WTC11 (cell line): ENCODE measurements around the gene NEURL3. TPM values are rescaled to one million over a fixed set of nuclear protein-coding genes. Genes with fewer than 3 reads are reported as not detected.
"Not testable (repeated sequence)": the region's sequence is repeated elsewhere in the genome, so short reads cannot be mapped to it uniquely, and the experiment has no call there.

Experiments used
- ATAC-seq: fragments of 200-7000 bp; cut with Tn5 transposase; 2 replicates; pipeline ENCODE4 v1.10.0; 2021; ENCODE audit warnings: mild to moderate bottlenecking, moderate library complexity
- CTCF ChIA-PET: fragments of 300-600 bp; sonication (Branson Sonifier 250); formaldehyde crosslinking; loops from one replicate; lab custom pipeline; 2021; ENCODE audit warnings: antibody characterized with exemption; lab: Charles Lee
- POLR2A ChIA-PET: fragments of 350-600 bp; sonication (Branson Sonifier 250); formaldehyde crosslinking; loops from one replicate; lab custom pipeline; 2021; ENCODE audit warnings: antibody characterized with exemption; lab: Charles Lee
- DNase-seq: peaks from one replicate; pipeline ENCODE4 v3.0.0; 2021; ENCODE audit warnings: low spot score
- H3K27ac Mint-ChIP-seq: 2 replicates; pipeline ENCODE4 v1.8.0; 2021; ENCODE audit warnings: mixed read lengths
- H3K27me3 Mint-ChIP-seq: 2 replicates; pipeline ENCODE4 v1.8.0; 2021; ENCODE audit warnings: low read depth, mild to moderate bottlenecking, moderate library complexity, mixed read lengths
- H3K36me3 Mint-ChIP-seq: 2 replicates; pipeline ENCODE4 v1.8.0; 2021; ENCODE audit warnings: mixed read lengths
- H3K4me1 Mint-ChIP-seq: 2 replicates; pipeline ENCODE4 v1.8.0; 2022; ENCODE audit warnings: mixed read lengths
- H3K4me3 Mint-ChIP-seq: 2 replicates; pipeline ENCODE4 v1.8.0; 2021; ENCODE audit warnings: mild to moderate bottlenecking, moderate library complexity, mixed read lengths
- H3K9me3 Mint-ChIP-seq: 2 replicates; pipeline ENCODE4 v1.8.0; 2021; ENCODE audit warnings: mixed read lengths
- ATF1 ChIP-seq: sonication (generic); formaldehyde crosslinking; IDR thresholded peaks from 2 replicates; pipeline ENCODE4 v1.8.1; 2023; ENCODE audit warnings: mild to moderate bottlenecking, moderate library complexity, missing genetic modification reagents
- CDX4 ChIP-seq: fragments of 250-450 bp; sonication (Bioruptor Pico); IDR thresholded peaks from 2 replicates; pipeline ENCODE4 v1.9.0; 2021; ENCODE audit warnings: moderate library complexity, mild to moderate bottlenecking, inconsistent platforms, borderline replicate concordance
- CTCF ChIP-seq: fragments of 200-600 bp; IDR thresholded peaks from 2 replicates; pipeline ENCODE4 v1.8.0; 2022; ENCODE audit warnings: antibody characterized with exemption
- ESRRA ChIP-seq: sonication (generic); formaldehyde crosslinking; IDR thresholded peaks from 2 replicates; pipeline ENCODE4 v1.8.1; 2022; ENCODE audit warnings: mild to moderate bottlenecking, missing genetic modification reagents, borderline replicate concordance
- GTF2I ChIP-seq: fragments of 250-450 bp; sonication (Bioruptor Pico); conservative IDR thresholded peaks from 2 replicates; pipeline ENCODE4 v1.4.0; 2021; ENCODE audit warnings: mild to moderate bottlenecking
- MYBL2 ChIP-seq: sonication (generic); formaldehyde crosslinking; IDR thresholded peaks from 2 replicates; pipeline ENCODE4 v1.8.1; 2023; ENCODE audit warnings: mild to moderate bottlenecking, moderate library complexity, missing genetic modification reagents
- NR1H2 ChIP-seq: sonication (generic); formaldehyde crosslinking; IDR thresholded peaks from 2 replicates; pipeline ENCODE4 v1.9.0; 2021; ENCODE audit warnings: mild to moderate bottlenecking, moderate library complexity, missing genetic modification reagents
- USF2 ChIP-seq: sonication (generic); formaldehyde crosslinking; IDR thresholded peaks from 2 replicates; pipeline ENCODE4 v1.8.1; 2023; ENCODE audit warnings: mild to moderate bottlenecking, missing genetic modification reagents, moderate library complexity
- ZNF219 ChIP-seq: sonication (generic); formaldehyde crosslinking; IDR thresholded peaks from 2 replicates; pipeline ENCODE4 v1.8.0; 2023; ENCODE audit warnings: missing genetic modification reagents, mild to moderate bottlenecking, borderline replicate concordance
- ZNF232 ChIP-seq: sonication (generic); formaldehyde crosslinking; IDR thresholded peaks from 2 replicates; pipeline ENCODE4 v1.8.0; 2022; ENCODE audit warnings: mild to moderate bottlenecking, missing genetic modification reagents
- total RNA-seq: library from RNA; stranded (reverse); gene quantifications from 3 replicates; pipeline ENCODE4 v1.2.3, GENCODE V29; 2021

NEURL3 gene
- total RNA-seq, 1 experiment from 2014 or later, result not detected

GRCh38 chr2:96554293-96555145 is 49.4 kb upstream of the NEURL3 start:
- H3K36me3 Mint-ChIP-seq, result no peaks in the 10 kb centered on the region
- POLR2A ChIA-PET, result interaction anchor here (0.6 kb wide), 1 partner anchor 82 kb away, joined by 7 read pairs; no protein-coding TSS in a partner anchor
- H3K4me3 Mint-ChIP-seq, result peak overlapping the region; percentile 12; the same call in 1 of the 2 replicates
- no peak overlapping the region for H3K27ac Mint-ChIP-seq
- H3K27me3 Mint-ChIP-seq, result peaks cover 3% of the 10 kb centered on the region; the same call in 1 of the 2 replicates
- H3K4me1 Mint-ChIP-seq, result peaks cover 19% of the 10 kb centered on the region
- peaks cover 4% of the 10 kb centered on the region; the same call in 1 of the 2 replicates for H3K9me3 Mint-ChIP-seq
- CTCF ChIA-PET, result interaction anchor here (0.5 to 4.9 kb wide), 55 partner anchors 8 to 481 kb away, joined by 3 to 84 read pairs (median 4); partner anchors contain the start of genes ANKRD39, ARID5A, CNNM3 and CNNM4
- TF ChIP-seq NR1H2 (CRISPR knock-in tag), result no peak
- TF ChIP-seq ZNF232 (CRISPR knock-in tag), result no peak
- no peak for TF ChIP-seq ZNF219 (CRISPR knock-in tag)
- no peak for TF ChIP-seq ATF1 (CRISPR knock-in tag)
- no peak for TF ChIP-seq CDX4
- TF ChIP-seq ESRRA, result no peak
- TF ChIP-seq CTCF, result peak; percentile 93
- DNase-seq (peak; percentile 82), ATAC-seq (peak; percentile 74)

GRCh38 chr2:96553957-96554292 is 48.8 kb upstream of the NEURL3 start:
- CTCF ChIA-PET, result interaction anchor here (0.5 to 4.9 kb wide), 55 partner anchors 9 to 481 kb away, joined by 3 to 84 read pairs (median 4); partner anchors contain the start of genes ANKRD39, ARID5A, CNNM3 and CNNM4
- DNase-seq, H3K9me3 Mint-ChIP-seq, H3K27me3 Mint-ChIP-seq, H3K27ac Mint-ChIP-seq, ATAC-seq, H3K4me3 Mint-ChIP-seq, H3K36me3 Mint-ChIP-seq: not testable (repeated sequence)
- POLR2A ChIA-PET, result interaction anchor here (0.6 kb wide), 1 partner anchor 81 kb away, joined by 7 read pairs; no protein-coding TSS in a partner anchor
- peaks cover 19% of the 10 kb centered on the region for H3K4me1 Mint-ChIP-seq

- CTCF ChIA-PET, result interaction anchor here (0.8 to 4.9 kb wide), 38 partner anchors 9 to 419 kb away, joined by 3 to 84 read pairs (median 6); partner anchors contain the start of genes ARID5A, CNNM3, CNNM4 and ITPRIPL1
- no peak for ATAC-seq
- TF ChIP-seq GTF2I (CRISPR knock-in tag) (no peak), MYBL2 (CRISPR knock-in tag) (no peak), USF2 (CRISPR knock-in tag) (no peak), NR1H2 (CRISPR knock-in tag) (no peak)
- TF ChIP-seq, all 79 proteins: peak for 0
- Mint-ChIP-seq H3K27me3 (peaks cover 3% of the 10 kb centered on the region; the same call in 1 of the 2 replicates), H3K36me3 (no peaks in the 10 kb centered on the region), H3K4me1 (peaks cover 23% of the 10 kb centered on the region), H3K27ac (no peak overlapping the region), H3K4me3 (no peak overlapping the region), H3K9me3 (peaks cover 4% of the 10 kb centered on the region; the same call in 1 of the 2 replicates)
- POLR2A ChIA-PET, result no interaction called here
- no peak for DNase-seq
Measured at GRCh38 chr2:96553176-96553956, 48.2 kb upstream of the NEURL3 start.
